Ovary (tissue), 9 donors: ENCODE results near the gene KIF4A. TPM values are rescaled to one million over a fixed set of nuclear protein-coding genes. Genes with fewer than 3 reads are reported as not detected.

ENCODE experiments used
- DNase-seq, 5 donors: peaks; one replicate each; pipeline ENCODE4 v3.0.0-alpha.2; 2019 to 2020
- H3K27ac ChIP-seq, 2 donors: fragments of 200-600 bp; one replicate each; pipeline versions ENCODE4 v1.5.1 to v1.8.0; 2019 to 2022
- H3K27me3 ChIP-seq: fragments of 200-600 bp; one replicate; pipeline ENCODE4 v1.8.0; 2022
- H3K36me3 ChIP-seq: fragments of 200-600 bp; sonication (generic); one replicate; pipeline ENCODE4 v1.5.1; 2019
- H3K4me1 ChIP-seq: one replicate; pipeline ENCODE4 v1.8.1; 2013; ENCODE audit warnings: mild to moderate bottlenecking, moderate library complexity; ENCODE audit not compliant: insufficient read depth
- H3K4me3 ChIP-seq: fragments of 200-600 bp; sonication (generic); one replicate; pipeline ENCODE4 v1.5.1; 2017
- H3K9me3 ChIP-seq, 2 donors: fragments of 200-600 bp in 1 of 2; sonication (generic) in 1 of 2; one replicate each; pipeline versions ENCODE4 v1.5.1 to v1.8.1; 2013 to 2019; ENCODE audit warnings: mild to moderate bottlenecking in 1 of 2, moderate library complexity in 1 of 2
- CTCF ChIP-seq, 3 donors: fragments of 450-650 bp in 2 of 3; fragments of 200-600 bp in 1 of 3; IDR thresholded peaks; one replicate each; pipeline versions ENCODE4 v1.5.1 to v1.8.0; 2016 to 2022; ENCODE audit warnings: antibody characterized with exemption in 3 of 3, mild to moderate bottlenecking in 1 of 3
- EP300 ChIP-seq: sonication (generic); formaldehyde crosslinking; IDR thresholded peaks from one replicate; pipeline ENCODE4 v1.6.1; 2017; ENCODE audit warnings: antibody characterized with exemption
- POLR2A ChIP-seq: fragments of 450-650 bp; IDR thresholded peaks from one replicate; pipeline ENCODE4 v1.6.1; 2017; ENCODE audit warnings: antibody characterized with exemption, mild to moderate bottlenecking, moderate library complexity
- WGBS, 3 donors: extraction: QIAGEN DNeasy Blood & Tissue Kit in 1 of 3; methylation state at CpG; one replicate each; pipeline versions ENCODE4 v1.1.5 to v1.1.7; 2013 to 2017; 5-methylcytosine and 5-hydroxymethylcytosine counted together
- intact Hi-C, 4 donors: fragments of 100-400 bp; cut with DNase I; formaldehyde crosslinking; loops; one replicate each; pipeline versions ENCODE4 v1.11.0 to v1.15.1; 2022 to 2023
- polyA plus RNA-seq, 2 donors: library from polyadenylated mRNA; stranded (reverse); fragments of 200-250 nt in 1 of 2; fragments of 350-450 nt in 1 of 2; fragmentation: Illumina TruSeq in 1 of 2; extraction: RNeasy Lipid Tissue Mini Kit (QIAGEN cat#74804) in 1 of 2; gene quantifications; one replicate each; pipeline ENCODE4 v1.2.3, GENCODE V29; 2013 to 2014
- total RNA-seq, 7 donors: library from RNA; depleted of rRNA in 2 of 7; stranded (reverse); fragments of >200 nt in 2 of 7; fragmentation: NEBNext Ultra II Directional in 3 of 7; extraction: Animal tissue kit (Norgen Biotek cat#: 25700) in 3 of 7; gene quantifications; one replicate each; pipeline versions ENCODE4 v1.1.0 to v1.2.4, GENCODE V29; 2016 to 2023
- donor health status: DM: no; HTN: no; CAD: no; lungs with moderate emphysema.
- donor health status: DM: no; HTN: no; CAD: no.
- donor health status: Bipolar disorder and iron deficiency.
- donor health status: DM: yes; HTN: yes; CAD: no.
- donor health status: DM: no; HTN: no; CAD: no.
- donor health status: DM: yes; HTN: yes; CAD: no.

KIF4A gene
- total and polyA plus RNA-seq, 9 donors = 0.10 to 0.90 (median 0.23) TPM

GRCh38 chrX:70324326-70324725 is 34.4 kb downstream of the KIF4A start:
- no peak overlapping the region for H3K27ac ChIP-seq
- TF ChIP-seq CTCF (IDR thresholded peaks at IDR 0.05) = no peak
- TF ChIP-seq EP300 = no peak
- TF ChIP-seq POLR2A = no peak
- no peak for DNase-seq
- H3K4me3 ChIP-seq = no peak overlapping the region
- WGBS, 3 donors = 82 to 83% (median 83%) methylated on average over 2 of the region's 2 CpGs
- no peaks in the 10 kb centered on the region for H3K27me3 ChIP-seq
- intact Hi-C loops = no loop called here
- no peaks in the 10 kb centered on the region for H3K9me3 ChIP-seq
- no peaks in the 10 kb centered on the region for H3K4me1 ChIP-seq
- H3K36me3 ChIP-seq = no peaks in the 10 kb centered on the region

GRCh38 chrX:70331161-70331560 is 41.3 kb downstream of the KIF4A start:
- no peak for DNase-seq
- Histone ChIP-seq H3K9me3 (no peaks in the 10 kb centered on the region), H3K4me1 (no peaks in the 10 kb centered on the region), H3K36me3 (no peaks in the 10 kb centered on the region), H3K27me3 (no peaks in the 10 kb centered on the region), H3K4me3 (no peak overlapping the region), H3K27ac (no peak overlapping the region)
- WGBS, 3 donors = 59 to 78% (median 64%) methylated on average over 1 of the region's 1 CpG
- TF ChIP-seq EP300 (no peak), CTCF (IDR thresholded peaks at IDR 0.05) (no peak), POLR2A (no peak)
- intact Hi-C loops = no loop called here

GRCh38 chrX:70332600-70332999 is 42.7 kb downstream of the KIF4A start:
- Histone ChIP-seq H3K4me3 (no peak overlapping the region), H3K9me3 (no peaks in the 10 kb centered on the region), H3K27ac (no peak overlapping the region), H3K36me3 (no peaks in the 10 kb centered on the region), H3K4me1 (no peaks in the 10 kb centered on the region), H3K27me3 (no peaks in the 10 kb centered on the region)
- WGBS, 3 donors = 86 to 97% (median 88%) methylated on average over 1 of the region's 1 CpG
- intact Hi-C loops = no loop called here
- no peak for DNase-seq
- no peak for TF ChIP-seq CTCF (IDR thresholded peaks at IDR 0.05)
- TF ChIP-seq EP300 = no peak
- no peak for TF ChIP-seq POLR2A

GRCh38 chrX:70336767-70337166 is 46.9 kb downstream of the KIF4A start:
- Histone ChIP-seq H3K4me1 (no peaks in the 10 kb centered on the region), H3K27ac (no peak overlapping the region), H3K4me3 (no peak overlapping the region), H3K27me3 (no peaks in the 10 kb centered on the region), H3K9me3 (no peaks in the 10 kb centered on the region), H3K36me3 (no peaks in the 10 kb centered on the region)
- no peak for TF ChIP-seq POLR2A
- no peak for TF ChIP-seq EP300
- no peak for TF ChIP-seq CTCF (IDR thresholded peaks at IDR 0.05)
- no peak for DNase-seq
- intact Hi-C loops = no loop called here

- DNase-seq = no peak
- no peaks in the 10 kb centered on the region for H3K4me1 ChIP-seq
- H3K4me3 ChIP-seq = no peak overlapping the region
- no peaks in the 10 kb centered on the region for H3K9me3 ChIP-seq
- no peak overlapping the region for H3K27ac ChIP-seq
- intact Hi-C loops = no loop called here
- no peaks in the 10 kb centered on the region for H3K36me3 ChIP-seq
- WGBS, 3 donors = 78 to 83% (median 82%) methylated on average over 4 of the region's 4 CpGs
- no peaks in the 10 kb centered on the region for H3K27me3 ChIP-seq
- TF ChIP-seq POLR2A (no peak), CTCF (IDR thresholded peaks at IDR 0.05) (no peak), EP300 (no peak)
Measured at GRCh38 chrX:70338290-70338689, 48.4 kb downstream of the KIF4A start.
